A549 (cell line): Measurements from ENCODE around the gene MAPRE2. TPM values are rescaled to one million over a fixed set of nuclear protein-coding genes. Genes with fewer than 3 reads are reported as not detected.

Source experiments
- ATAC-seq, 2 experiments: fragments of 200-7000 bp in 1 of 2; fragments of >200 bp in 1 of 2; cut with Nextera tagmentation in 1 of 2; cut with Tn5 transposase in 1 of 2; 3 replicates each; pipeline versions ENCODE4 v1.8.0 to v1.9.1; 2018 to 2020; ENCODE audit warnings: mild to moderate bottlenecking in 1 of 2, moderate library complexity in 1 of 2
- CTCF ChIA-PET: fragments of 300-600 bp; sonication (Branson Sonifier 250); formaldehyde crosslinking; extraction: SDS; loops from one replicate; lab custom pipeline; 2021; ENCODE audit warnings: antibody characterized with exemption, inconsistent platforms; lab: Yijun Ruan, JAX
- POLR2A ChIA-PET: fragments of 350-600 bp; formaldehyde crosslinking; extraction: SDS; loops from one replicate; lab custom pipeline; 2021; ENCODE audit warnings: antibody characterized with exemption, inconsistent platforms; lab: Yijun Ruan, JAX
- DNase-seq, 2 experiments: peaks; one replicate each; pipeline versions ENCODE4 v3.0.0 to v3.0.0-alpha.2; 2011 to 2016; ENCODE audit warnings: low read depth in 1 of 2, low spot score in 1 of 2
- FAIRE-seq: peaks from 2 replicates; lab custom pipeline; 2011; peaks lifted over from hg19 to GRCh38; lab: Jason Lieb, UNC
- H3K27ac ChIP-seq, 2 experiments: fragments of >200 bp; sonication (Bioruptor Twin); formaldehyde crosslinking; 3 replicates each; pipeline ENCODE4 v1.5.1; 2016 to 2017
- H3K4me1 ChIP-seq: fragments of >200 bp; sonication (Bioruptor Twin); formaldehyde crosslinking; 3 replicates; pipeline ENCODE4 v1.6.1; 2016
- H3K4me2 ChIP-seq: fragments of >200 bp; sonication (Bioruptor Twin); formaldehyde crosslinking; 3 replicates; pipeline ENCODE4 v1.6.1; 2016
- H3K4me3 ChIP-seq: fragments of >200 bp; sonication (Bioruptor Twin); formaldehyde crosslinking; 3 replicates; pipeline ENCODE4 v1.5.1; 2016
- H3K9me3 ChIP-seq: fragments of >200 bp; sonication (Bioruptor Twin); formaldehyde crosslinking; 3 replicates; pipeline ENCODE4 v1.6.1; 2016
- CBX8 ChIP-seq: fragments of 200-600 bp; sonication (generic); IDR thresholded peaks from 2 replicates; pipeline ENCODE4 v1.6.1; 2016
- CHD2 ChIP-seq: fragments of 150-350 bp; IDR thresholded peaks from 2 replicates; pipeline ENCODE4 v1.6.1; 2014; ENCODE audit warnings: low read length; ENCODE audit not compliant: partially characterized antibody
- EHMT2 ChIP-seq: fragments of 200-600 bp; sonication (generic); IDR thresholded peaks from 2 replicates; pipeline ENCODE4 v1.6.1; 2016; ENCODE audit warnings: antibody characterized with exemption, low read depth, mild to moderate bottlenecking, moderate library complexity
- FOSB ChIP-seq: fragments of 250-450 bp; sonication (Bioruptor Pico); IDR thresholded peaks from 2 replicates; pipeline ENCODE4 v1.5.0; 2020; ENCODE audit warnings: mild to moderate bottlenecking, moderate library complexity
- GATA3 ChIP-seq: IDR thresholded peaks from 2 replicates; pipeline ENCODE4 v1.6.1; 2012; ENCODE audit warnings: borderline replicate concordance
- HDAC2 ChIP-seq: fragments of 200-600 bp; sonication (generic); IDR thresholded peaks from 2 replicates; pipeline ENCODE4 v1.6.1; 2016
- HOXA7 ChIP-seq: fragments of 250-450 bp; sonication (Bioruptor Pico); IDR thresholded peaks from 2 replicates; pipeline ENCODE4 v1.5.0; 2020; ENCODE audit warnings: mild to moderate bottlenecking, moderate library complexity
- HOXB5 ChIP-seq: fragments of 250-450 bp; sonication (Bioruptor Pico); IDR thresholded peaks from 2 replicates; pipeline ENCODE4 v1.5.0; 2020; ENCODE audit warnings: mild to moderate bottlenecking, moderate library complexity
- JUN ChIP-seq, 2 experiments: fragments of >200 bp; sonication (Bioruptor Twin); formaldehyde crosslinking; IDR thresholded peaks; 2 replicates in 1 of 2; 3 replicates in 1 of 2; pipeline ENCODE4 v1.6.1; 2016 to 2017
- JUNB ChIP-seq: fragments of >200 bp; sonication (Bioruptor Twin); formaldehyde crosslinking; IDR thresholded peaks from 2 replicates; pipeline ENCODE4 v1.6.1; 2016
- KDM1A ChIP-seq: fragments of 200-600 bp; sonication (generic); IDR thresholded peaks from 2 replicates; pipeline ENCODE4 v1.6.1; 2016; ENCODE audit warnings: low read depth, mild to moderate bottlenecking
- KDM5A ChIP-seq: fragments of 200-600 bp; sonication (generic); IDR thresholded peaks from 2 replicates; pipeline ENCODE4 v1.6.1; 2016; ENCODE audit warnings: antibody characterized with exemption, mild to moderate bottlenecking
- NR3C1 ChIP-seq: fragments of >200 bp; sonication (Bioruptor Twin); formaldehyde crosslinking; IDR thresholded peaks from 3 replicates; pipeline ENCODE4 v1.6.1; 2017
- PHF8 ChIP-seq: fragments of 200-600 bp; sonication (generic); IDR thresholded peaks from 2 replicates; pipeline ENCODE4 v1.6.1; 2016; ENCODE audit warnings: low read depth, mild to moderate bottlenecking, antibody characterized with exemption, moderate library complexity, borderline replicate concordance
- POLR2A ChIP-seq: IDR thresholded peaks from 2 replicates; pipeline ENCODE4 v1.6.1; 2012; ENCODE audit warnings: mild to moderate bottlenecking, low read length
- POLR2AphosphoS2 ChIP-seq: conservative IDR thresholded peaks from 2 replicates; pipeline ENCODE4 v1.6.1; 2012; ENCODE audit warnings: low read length, improper control_type of control experiment, inconsistent platforms
- RAD21 ChIP-seq, 2 experiments: fragments of >200 bp in 1 of 2; sonication (Bioruptor Twin) in 1 of 2; formaldehyde crosslinking in 1 of 2; IDR thresholded peaks in 1 of 2; conservative IDR thresholded peaks in 1 of 2; 2 replicates in 1 of 2; 3 replicates in 1 of 2; pipeline ENCODE4 v1.6.1; 2012 to 2018; ENCODE audit warnings: inconsistent platforms in 1 of 2
- RCOR1 ChIP-seq: fragments of 150-350 bp; IDR thresholded peaks from 2 replicates; pipeline ENCODE4 v1.6.1; 2014; ENCODE audit warnings: antibody characterized with exemption, low read length, low read depth
- RNF2 ChIP-seq: fragments of 200-600 bp; sonication (generic); IDR thresholded peaks from 2 replicates; pipeline ENCODE4 v1.6.1; 2016; ENCODE audit warnings: low read depth, mild to moderate bottlenecking, antibody characterized with exemption, moderate library complexity, borderline replicate concordance
- SMC3 ChIP-seq: fragments of >200 bp; sonication (Bioruptor Twin); formaldehyde crosslinking; IDR thresholded peaks from 3 replicates; pipeline ENCODE4 v1.6.1; 2018; ENCODE audit warnings: inconsistent platforms
- SREBF2 ChIP-seq: fragments of 450-650 bp; IDR thresholded peaks from 2 replicates; pipeline ENCODE4 v1.6.1; 2014; ENCODE audit warnings: mild to moderate bottlenecking, moderate library complexity
- TFCP2L1 ChIP-seq: fragments of 250-450 bp; sonication (Bioruptor Pico); IDR thresholded peaks from 2 replicates; pipeline ENCODE4 v1.5.0; 2021; ENCODE audit warnings: mild to moderate bottlenecking
- TP53 ChIP-seq: fragments of 250-450 bp; sonication (Bioruptor Pico); IDR thresholded peaks from 2 replicates; pipeline ENCODE4 v1.5.0; 2021; ENCODE audit warnings: mild to moderate bottlenecking, moderate library complexity
- ZC3H11A ChIP-seq: fragments of 450-650 bp; IDR thresholded peaks from 2 replicates; pipeline ENCODE4 v1.6.1; 2014; ENCODE audit warnings: antibody characterized with exemption, mild to moderate bottlenecking
- ZFP36 ChIP-seq: fragments of 450-650 bp; IDR thresholded peaks from 2 replicates; pipeline ENCODE4 v1.6.1; 2014; ENCODE audit warnings: borderline replicate concordance; ENCODE audit not compliant: partially characterized antibody
- ZSCAN20 ChIP-seq: fragments of 250-450 bp; sonication (Bioruptor Pico); IDR thresholded peaks from 2 replicates; pipeline ENCODE4 v1.8.0; 2022; ENCODE audit warnings: mild to moderate bottlenecking, moderate library complexity
- WGBS: methylation state at CpG from one replicate; pipeline ENCODE4 v1.1.6; 2017; ENCODE audit errors: missing lambda C conversion rate; 5-methylcytosine and 5-hydroxymethylcytosine counted together
- polyA plus RNA-seq, 4 experiments: library from polyadenylated mRNA; depleted of rRNA in 3 of 4; stranded (reverse); fragments of >200 nt; fragmentation: RNase III in 1 of 4; extraction: RNeasy Plus Mini Kit Qiagen cat#74134 plus additional on column Dnase treatment in 1 of 4; gene quantifications; 2 replicates in 3 of 4; 3 replicates in 1 of 4; pipeline ENCODE4 v1.2.3, GENCODE V29; 2011 to 2017
- TF ChIP-seq, protein P1 (sequence below): fragments of 200-600 bp; sonication (generic); IDR thresholded peaks from 2 replicates; pipeline ENCODE4 v1.6.1; 2016; ENCODE audit warnings: antibody characterized with exemption, mild to moderate bottlenecking, moderate library complexity
- TF ChIP-seq, protein P2 (sequence below): fragments of 250-450 bp; sonication (Bioruptor Pico); IDR thresholded peaks from 2 replicates; pipeline ENCODE4 v1.5.0; 2020; ENCODE audit warnings: low read depth, mild to moderate bottlenecking, moderate library complexity
- TF ChIP-seq, protein P3 (sequence below): fragments of 450-650 bp; IDR thresholded peaks from 2 replicates; pipeline ENCODE4 v1.6.1; 2014; ENCODE audit warnings: antibody characterized with exemption
- TF ChIP-seq, protein P4 (sequence below): IDR thresholded peaks from 2 replicates; pipeline ENCODE4 v1.6.1; 2012
- TF ChIP-seq, protein P5 (sequence below): IDR thresholded peaks from 2 replicates; pipeline ENCODE4 v1.6.1; 2012; ENCODE audit warnings: low read depth, borderline replicate concordance
- TF ChIP-seq, protein P6 (sequence below): fragments of >200 bp; sonication (Bioruptor Twin); formaldehyde crosslinking; IDR thresholded peaks from 3 replicates; pipeline ENCODE4 v1.5.1; 2016
- TF ChIP-seq, protein P7 (sequence below): IDR thresholded peaks from 2 replicates; pipeline ENCODE4 v1.6.1; 2012

The MAPRE2 gene
- polyA plus RNA-seq, 2 of the 4 experiments (the other 2 are of a cell fraction): 11.4 to 59.1 TPM

DNA sequence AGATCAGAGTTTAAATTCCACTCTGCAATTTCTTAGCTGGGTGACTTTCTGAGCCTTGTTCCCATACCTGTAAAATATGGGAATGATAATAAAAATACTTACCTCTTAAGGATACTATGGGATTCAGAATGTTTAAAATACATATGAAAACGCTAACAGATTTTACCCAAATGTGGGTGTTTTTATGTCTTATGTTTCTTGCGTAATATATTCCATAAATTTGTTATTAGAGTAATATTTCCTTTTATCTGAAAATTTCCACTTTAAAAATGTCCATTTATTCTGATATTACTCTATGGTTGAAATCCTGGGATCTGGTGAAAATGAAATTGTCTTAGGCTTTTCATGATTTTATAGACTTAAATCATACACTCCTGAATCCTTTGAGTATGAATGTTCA is 45.5 kb downstream of the MAPRE2 start (continued):
- TF ChIP-seq, protein P1, sequence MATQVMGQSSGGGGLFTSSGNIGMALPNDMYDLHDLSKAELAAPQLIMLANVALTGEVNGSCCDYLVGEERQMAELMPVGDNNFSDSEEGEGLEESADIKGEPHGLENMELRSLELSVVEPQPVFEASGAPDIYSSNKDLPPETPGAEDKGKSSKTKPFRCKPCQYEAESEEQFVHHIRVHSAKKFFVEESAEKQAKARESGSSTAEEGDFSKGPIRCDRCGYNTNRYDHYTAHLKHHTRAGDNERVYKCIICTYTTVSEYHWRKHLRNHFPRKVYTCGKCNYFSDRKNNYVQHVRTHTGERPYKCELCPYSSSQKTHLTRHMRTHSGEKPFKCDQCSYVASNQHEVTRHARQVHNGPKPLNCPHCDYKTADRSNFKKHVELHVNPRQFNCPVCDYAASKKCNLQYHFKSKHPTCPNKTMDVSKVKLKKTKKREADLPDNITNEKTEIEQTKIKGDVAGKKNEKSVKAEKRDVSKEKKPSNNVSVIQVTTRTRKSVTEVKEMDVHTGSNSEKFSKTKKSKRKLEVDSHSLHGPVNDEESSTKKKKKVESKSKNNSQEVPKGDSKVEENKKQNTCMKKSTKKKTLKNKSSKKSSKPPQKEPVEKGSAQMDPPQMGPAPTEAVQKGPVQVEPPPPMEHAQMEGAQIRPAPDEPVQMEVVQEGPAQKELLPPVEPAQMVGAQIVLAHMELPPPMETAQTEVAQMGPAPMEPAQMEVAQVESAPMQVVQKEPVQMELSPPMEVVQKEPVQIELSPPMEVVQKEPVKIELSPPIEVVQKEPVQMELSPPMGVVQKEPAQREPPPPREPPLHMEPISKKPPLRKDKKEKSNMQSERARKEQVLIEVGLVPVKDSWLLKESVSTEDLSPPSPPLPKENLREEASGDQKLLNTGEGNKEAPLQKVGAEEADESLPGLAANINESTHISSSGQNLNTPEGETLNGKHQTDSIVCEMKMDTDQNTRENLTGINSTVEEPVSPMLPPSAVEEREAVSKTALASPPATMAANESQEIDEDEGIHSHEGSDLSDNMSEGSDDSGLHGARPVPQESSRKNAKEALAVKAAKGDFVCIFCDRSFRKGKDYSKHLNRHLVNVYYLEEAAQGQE: no peak
- TF ChIP-seq TFCP2L1 (CRISPR knock-in tag): no peak
- TF ChIP-seq FOSB (CRISPR knock-in tag): no peak
- TF ChIP-seq, protein P2, sequence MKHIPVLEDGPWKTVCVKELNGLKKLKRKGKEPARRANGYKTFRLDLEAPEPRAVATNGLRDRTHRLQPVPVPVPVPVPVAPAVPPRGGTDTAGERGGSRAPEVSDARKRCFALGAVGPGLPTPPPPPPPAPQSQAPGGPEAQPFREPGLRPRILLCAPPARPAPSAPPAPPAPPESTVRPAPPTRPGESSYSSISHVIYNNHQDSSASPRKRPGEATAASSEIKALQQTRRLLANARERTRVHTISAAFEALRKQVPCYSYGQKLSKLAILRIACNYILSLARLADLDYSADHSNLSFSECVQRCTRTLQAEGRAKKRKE (CRISPR knock-in tag): no peak
- TF ChIP-seq JUN (IDR thresholded peaks at IDR 0.05): no peak
- TF ChIP-seq, all 56 proteins: peak for 0

DNA sequence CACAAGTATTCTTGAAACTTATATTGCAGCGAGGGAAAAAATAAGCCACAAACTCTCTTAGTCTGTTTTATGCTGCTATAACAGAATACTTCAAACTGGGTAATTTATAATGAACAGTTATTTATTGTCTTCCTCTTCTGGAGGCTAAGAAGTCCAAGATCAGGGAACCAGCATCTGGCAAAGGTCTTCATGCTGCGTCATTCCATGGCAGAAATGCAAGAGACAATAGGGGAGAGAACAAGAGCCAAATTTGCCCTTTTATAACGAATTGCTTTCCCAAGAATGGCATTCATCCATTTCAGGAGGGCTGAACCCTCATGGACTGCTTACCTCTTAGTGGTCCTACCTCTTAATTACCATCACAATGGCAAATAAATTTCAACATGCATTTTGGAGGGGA is 46.5 kb downstream of the MAPRE2 start:
- 79% methylated on average over 3 of the region's 3 CpGs for WGBS
- FAIRE-seq (no peak), ATAC-seq (no peak)

DNA sequence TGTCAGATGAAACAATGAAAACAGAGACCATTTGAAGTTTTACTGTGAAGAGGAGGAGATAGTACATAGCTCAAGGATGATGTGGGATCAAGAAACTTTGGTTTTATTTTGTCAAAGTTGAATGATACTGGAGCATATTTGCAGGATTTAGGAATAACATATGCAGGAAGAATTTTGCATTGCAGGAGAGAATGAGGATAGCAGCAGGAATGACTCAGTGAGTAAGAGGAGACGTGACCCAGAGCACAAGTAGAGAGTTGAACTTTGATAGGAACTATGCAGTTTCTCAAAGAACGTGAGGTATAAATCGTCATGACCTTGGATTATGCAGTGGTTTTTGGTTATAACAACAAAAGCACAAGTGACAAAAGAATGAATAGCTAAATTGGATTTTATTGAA is 47.7 kb downstream of the MAPRE2 start:
- no peak overlapping the region for H3K27ac ChIP-seq
- H3K9me3 ChIP-seq: no peaks in the 10 kb centered on the region
- POLR2A ChIA-PET: no interaction called here
- CTCF ChIA-PET: no interaction called here
- no peak for FAIRE-seq
- H3K4me2 ChIP-seq: no peak overlapping the region
- no peaks in the 10 kb centered on the region for H3K4me1 ChIP-seq
- no peak for DNase-seq
- ATAC-seq: no peak
- H3K4me3 ChIP-seq: no peak overlapping the region
- WGBS: 91% methylated on average over 3 of the region's 3 CpGs
- TF ChIP-seq HOXA7 (CRISPR knock-in tag) (no peak), EHMT2 (no peak), KDM5A (no peak), POLR2AphosphoS2 (no peak), SREBF2 (no peak), TP53 (CRISPR knock-in tag) (no peak), PHF8 (no peak), HOXB5 (CRISPR knock-in tag) (no peak), ZSCAN20 (CRISPR knock-in tag) (no peak)
- TF ChIP-seq, protein P3, sequence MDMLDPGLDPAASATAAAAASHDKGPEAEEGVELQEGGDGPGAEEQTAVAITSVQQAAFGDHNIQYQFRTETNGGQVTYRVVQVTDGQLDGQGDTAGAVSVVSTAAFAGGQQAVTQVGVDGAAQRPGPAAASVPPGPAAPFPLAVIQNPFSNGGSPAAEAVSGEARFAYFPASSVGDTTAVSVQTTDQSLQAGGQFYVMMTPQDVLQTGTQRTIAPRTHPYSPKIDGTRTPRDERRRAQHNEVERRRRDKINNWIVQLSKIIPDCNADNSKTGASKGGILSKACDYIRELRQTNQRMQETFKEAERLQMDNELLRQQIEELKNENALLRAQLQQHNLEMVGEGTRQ: no peak
- TF ChIP-seq, protein P4, sequence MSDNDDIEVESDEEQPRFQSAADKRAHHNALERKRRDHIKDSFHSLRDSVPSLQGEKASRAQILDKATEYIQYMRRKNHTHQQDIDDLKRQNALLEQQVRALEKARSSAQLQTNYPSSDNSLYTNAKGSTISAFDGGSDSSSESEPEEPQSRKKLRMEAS: no peak
- TF ChIP-seq, protein P5, sequence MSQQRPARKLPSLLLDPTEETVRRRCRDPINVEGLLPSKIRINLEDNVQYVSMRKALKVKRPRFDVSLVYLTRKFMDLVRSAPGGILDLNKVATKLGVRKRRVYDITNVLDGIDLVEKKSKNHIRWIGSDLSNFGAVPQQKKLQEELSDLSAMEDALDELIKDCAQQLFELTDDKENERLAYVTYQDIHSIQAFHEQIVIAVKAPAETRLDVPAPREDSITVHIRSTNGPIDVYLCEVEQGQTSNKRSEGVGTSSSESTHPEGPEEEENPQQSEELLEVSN: no peak
- TF ChIP-seq, protein P6, sequence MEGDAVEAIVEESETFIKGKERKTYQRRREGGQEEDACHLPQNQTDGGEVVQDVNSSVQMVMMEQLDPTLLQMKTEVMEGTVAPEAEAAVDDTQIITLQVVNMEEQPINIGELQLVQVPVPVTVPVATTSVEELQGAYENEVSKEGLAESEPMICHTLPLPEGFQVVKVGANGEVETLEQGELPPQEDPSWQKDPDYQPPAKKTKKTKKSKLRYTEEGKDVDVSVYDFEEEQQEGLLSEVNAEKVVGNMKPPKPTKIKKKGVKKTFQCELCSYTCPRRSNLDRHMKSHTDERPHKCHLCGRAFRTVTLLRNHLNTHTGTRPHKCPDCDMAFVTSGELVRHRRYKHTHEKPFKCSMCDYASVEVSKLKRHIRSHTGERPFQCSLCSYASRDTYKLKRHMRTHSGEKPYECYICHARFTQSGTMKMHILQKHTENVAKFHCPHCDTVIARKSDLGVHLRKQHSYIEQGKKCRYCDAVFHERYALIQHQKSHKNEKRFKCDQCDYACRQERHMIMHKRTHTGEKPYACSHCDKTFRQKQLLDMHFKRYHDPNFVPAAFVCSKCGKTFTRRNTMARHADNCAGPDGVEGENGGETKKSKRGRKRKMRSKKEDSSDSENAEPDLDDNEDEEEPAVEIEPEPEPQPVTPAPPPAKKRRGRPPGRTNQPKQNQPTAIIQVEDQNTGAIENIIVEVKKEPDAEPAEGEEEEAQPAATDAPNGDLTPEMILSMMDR: no peak

More for the DNA sequence above, 46.5 kb downstream of the MAPRE2 start:
- Histone ChIP-seq H3K4me1 (no peaks in the 10 kb centered on the region), H3K4me2 (no peak overlapping the region), H3K9me3 (no peaks in the 10 kb centered on the region), H3K4me3 (no peak overlapping the region), H3K27ac (no peak overlapping the region)
- ChIA-PET POLR2A (no interaction called here), CTCF (interaction anchor here (1.1 kb wide), 1 partner anchor 11 kb away, joined by 3 read pairs; no protein-coding TSS in a partner anchor)
- TF ChIP-seq CHD2 (no peak), HDAC2 (no peak), HOXB5 (CRISPR knock-in tag) (no peak), RAD21 (conservative IDR thresholded peaks at IDR 0.05 in 1 of 2, IDR thresholded peaks at IDR 0.05 in 1 of 2) (no peak), CBX8 (no peak), ZC3H11A (no peak), GATA3 (no peak), ZFP36 (no peak), SMC3 (no peak), POLR2AphosphoS2 (no peak), TP53 (CRISPR knock-in tag) (no peak), JUN (IDR thresholded peaks at IDR 0.05) (no peak), RNF2 (no peak), RCOR1 (no peak), JUNB (no peak), NR3C1 (no peak), POLR2A (no peak), KDM1A (no peak)
- TF ChIP-seq, protein P7, sequence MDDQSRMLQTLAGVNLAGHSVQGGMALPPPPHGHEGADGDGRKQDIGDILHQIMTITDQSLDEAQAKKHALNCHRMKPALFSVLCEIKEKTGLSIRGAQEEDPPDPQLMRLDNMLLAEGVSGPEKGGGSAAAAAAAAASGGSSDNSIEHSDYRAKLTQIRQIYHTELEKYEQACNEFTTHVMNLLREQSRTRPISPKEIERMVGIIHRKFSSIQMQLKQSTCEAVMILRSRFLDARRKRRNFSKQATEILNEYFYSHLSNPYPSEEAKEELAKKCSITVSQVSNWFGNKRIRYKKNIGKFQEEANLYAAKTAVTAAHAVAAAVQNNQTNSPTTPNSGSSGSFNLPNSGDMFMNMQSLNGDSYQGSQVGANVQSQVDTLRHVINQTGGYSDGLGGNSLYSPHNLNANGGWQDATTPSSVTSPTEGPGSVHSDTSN: no peak
- TF ChIP-seq, protein P5: no peak
- DNase-seq: no peak
